Endothelial cell of umbilical vein (primary cell): Measurements from ENCODE around the gene ARRB1. TPM values are rescaled to one million over a fixed set of nuclear protein-coding genes. Genes with fewer than 3 reads are reported as not detected.

Source experiments
- BruUV-seq: library from RNA; stranded (reverse); fragments of 400-500 nt; replicated peaks from 2 replicates; lab custom pipeline; 2021; lab: Mats Ljungman, UMichigan
- CTCF ChIA-PET: fragments of 300-600, 350-600 bp; sonication (Branson Sonifier 250); formaldehyde crosslinking; loops from one replicate; lab custom pipeline; 2021; ENCODE audit warnings: antibody characterized with exemption, inconsistent platforms; lab: Charles Lee
- POLR2A ChIA-PET: fragments of 300-600, 350-600 bp; sonication (Branson Sonifier 250); formaldehyde crosslinking; loops from one replicate; lab custom pipeline; 2021; ENCODE audit warnings: antibody characterized with exemption, inconsistent platforms; lab: Charles Lee
- DNase-seq: peaks from one replicate; pipeline ENCODE4 v3.0.0-alpha.2; 2011; ENCODE audit warnings: low read depth, low spot score
- FAIRE-seq: peaks from 2 replicates; lab custom pipeline; 2011; peaks lifted over from hg19 to GRCh38; lab: Jason Lieb, UNC
- H2AFZ ChIP-seq: 2 replicates; pipeline ENCODE4 v1.6.0; 2012; ENCODE audit warnings: low read depth, low read length, control low read depth, inconsistent platforms
- H3K27ac ChIP-seq: 2 replicates; pipeline ENCODE4 v1.5.1; 2011; ENCODE audit warnings: low read depth, mild to moderate bottlenecking, control low read depth, low read length, moderate library complexity; ENCODE audit not compliant: insufficient read depth
- H3K27me3 ChIP-seq, 2 experiments: 2 replicates each; pipeline versions ENCODE4 v1.6.0 to v1.6.1; 2011; ENCODE audit warnings: low read length in 2 of 2, mixed read lengths in 1 of 2; ENCODE audit not compliant: control insufficient read depth in 2 of 2, insufficient read depth in 2 of 2
- H3K36me3 ChIP-seq, 2 experiments: 2 replicates in 1 of 2; 3 replicates in 1 of 2; pipeline ENCODE4 v1.5.1; 2011; ENCODE audit warnings: low read length in 2 of 2, mild to moderate bottlenecking in 1 of 2, moderate library complexity in 1 of 2; ENCODE audit not compliant: control insufficient read depth in 2 of 2, insufficient read depth in 2 of 2; ENCODE audit errors: extremely low read depth in 1 of 2
- H3K4me1 ChIP-seq: 3 replicates; pipeline ENCODE4 v1.5.1; 2011; ENCODE audit warnings: mild to moderate bottlenecking, low read length; ENCODE audit not compliant: control insufficient read depth, insufficient read depth; ENCODE audit errors: extremely low read depth
- H3K4me2 ChIP-seq: 2 replicates; pipeline ENCODE4 v1.6.1; 2011; ENCODE audit warnings: low read length, control low read depth, mixed read lengths; ENCODE audit not compliant: insufficient read depth
- H3K4me3 ChIP-seq, 3 experiments: fragments of 200-600 bp in 1 of 3; sonication (generic), shearing (Covaris generic) in 1 of 3; replicated peaks in 1 of 3; 2 replicates each; pipeline ENCODE4 v1.5.1; 2011 to 2016; ENCODE audit warnings: control low read depth in 3 of 3, low read length in 3 of 3, mild to moderate bottlenecking in 2 of 3, inconsistent platforms in 1 of 3, low read depth in 1 of 3, moderate library complexity in 1 of 3; ENCODE audit not compliant: insufficient read depth in 1 of 3
- H3K79me2 ChIP-seq: 2 replicates; pipeline ENCODE4 v1.6.0; 2012; ENCODE audit warnings: low read length, inconsistent platforms; ENCODE audit not compliant: control insufficient read depth, insufficient read depth
- H3K9ac ChIP-seq: replicated peaks from 2 replicates; pipeline ENCODE3; 2011; ENCODE audit warnings: low read length, control low read depth; ENCODE audit not compliant: insufficient read depth; ENCODE audit errors: extremely low read depth
- H3K9me1 ChIP-seq: replicated peaks from 3 replicates; pipeline ENCODE4 v1.6.0; 2011; ENCODE audit warnings: mild to moderate bottlenecking, low read length; ENCODE audit not compliant: control insufficient read depth, insufficient read depth; ENCODE audit errors: extremely low read depth
- H3K9me3 ChIP-seq: replicated peaks from 2 replicates; pipeline ENCODE4 v1.5.1; 2012; ENCODE audit warnings: low read length, inconsistent platforms; ENCODE audit not compliant: control insufficient read depth, insufficient read depth
- H4K20me1 ChIP-seq: replicated peaks from 2 replicates; pipeline ENCODE3; 2011; ENCODE audit warnings: mild to moderate bottlenecking, low read length; ENCODE audit not compliant: control insufficient read depth, insufficient read depth; ENCODE audit errors: extremely low read depth
- CTCF ChIP-seq, 2 donors: IDR thresholded peaks; 1 replicate in 1 of 2; 2 replicates in 1 of 2; pipeline ENCODE4 v1.5.1; 2011; ENCODE audit warnings: low read length in 2 of 2, mild to moderate bottlenecking in 2 of 2, moderate library complexity in 2 of 2, control low read depth in 1 of 2, inconsistent platforms in 1 of 2, low read depth in 1 of 2; ENCODE audit not compliant: insufficient read depth in 1 of 2; ENCODE audit errors: extremely low read depth in 1 of 2
- EZH2 ChIP-seq: IDR thresholded peaks from 2 replicates; pipeline ENCODE4 v1.6.1; 2012; ENCODE audit warnings: borderline replicate concordance, low read depth, mild to moderate bottlenecking, moderate library complexity, low read length, inconsistent platforms; ENCODE audit not compliant: severe bottlenecking
- FOS ChIP-seq: IDR thresholded peaks from 2 replicates; pipeline ENCODE4 v1.6.1; 2011; ENCODE audit warnings: mild to moderate bottlenecking, low read length, moderate library complexity, borderline replicate concordance; ENCODE audit not compliant: insufficient read depth
- GATA2 ChIP-seq: IDR thresholded peaks from 2 replicates; pipeline ENCODE4 v1.7.0; 2011; ENCODE audit warnings: low read depth, mild to moderate bottlenecking, moderate library complexity, mixed read lengths, low read length; ENCODE audit not compliant: insufficient read length, insufficient read depth
- JUN ChIP-seq: IDR thresholded peaks from 2 replicates; pipeline ENCODE4 v1.6.1; 2011; ENCODE audit warnings: borderline replicate concordance, low read depth; ENCODE audit not compliant: insufficient read length, insufficient read depth
- MAX ChIP-seq: IDR thresholded peaks from 2 replicates; pipeline ENCODE4 v1.6.1; 2011; ENCODE audit not compliant: insufficient read depth, insufficient read length
- MYC ChIP-seq: IDR thresholded peaks from one replicate; pipeline ENCODE4 v1.6.1; 2011; ENCODE audit warnings: mild to moderate bottlenecking, low read depth, low read length
- POLR2A ChIP-seq: IDR thresholded peaks from 2 replicates; pipeline ENCODE4 v1.6.1; 2012; ENCODE audit warnings: low read depth, mild to moderate bottlenecking, control low read depth, low read length
- POLR2AphosphoS5 ChIP-seq: IDR thresholded peaks from 2 replicates; pipeline ENCODE4 v1.6.1; 2012; ENCODE audit warnings: low read depth, mild to moderate bottlenecking, control low read depth, low read length, moderate library complexity; ENCODE audit not compliant: insufficient read depth
- dilution Hi-C: fragments of 300-500 bp; cut with MboI; formaldehyde crosslinking; loops from one replicate; pipeline ENCODE4 v1.15.0; 2019; ENCODE audit warnings: low sequenced_read_pairs; ENCODE audit not compliant: extremely low pct_ligation_motif_present
- intact Hi-C: fragments of 100-400 bp; cut with micrococcal nuclease; formaldehyde crosslinking; loops from one replicate; pipeline ENCODE4 v1.10.0; 2022
- polyA plus RNA-seq, 4 experiments: library from polyadenylated mRNA; depleted of rRNA in 3 of 4; stranded (reverse) in 3 of 4; unstranded in 1 of 4; fragments of >200 nt; gene quantifications; 2 replicates each; pipeline versions ENCODE4 v1.2.1 to v1.2.3, GENCODE V29; 2011 to 2012; ENCODE audit warnings: missing spikeins in 1 of 4
- total RNA-seq: library from RNA; stranded (reverse); gene quantifications from 2 replicates; pipeline ENCODE4 v1.2.3, GENCODE V29; 2021

The ARRB1 gene
- total and polyA plus RNA-seq, 2 donors (not counting 3 experiments of a cell fraction or from before 2014, with no cell fraction given), result 63.9 to 92.6 TPM

GRCh38 chr11:75315439-75315805, 36.0 kb downstream of the ARRB1 start:
- dilution Hi-C loops, result no loop called here

More at GRCh38 chr11:75315439-75315805, 36.0 kb downstream of the ARRB1 start:
- intact Hi-C loops, result no loop called here
- peaks cover 18% of the 10 kb centered on the region for H3K79me2 ChIP-seq
- no peak overlapping the region for H3K4me3 ChIP-seq
- no peaks in the 10 kb centered on the region for H4K20me1 ChIP-seq
- CTCF ChIA-PET, result interaction anchor here (1.5 to 2.7 kb wide), 2 partner anchors 11 to 35 kb away, joined by 5 to 20 read pairs; no protein-coding TSS in a partner anchor
- DNase-seq (peak; percentile 28), FAIRE-seq (no peak)
- H3K36me3 ChIP-seq, result peaks cover 0 to 6% of the 10 kb centered on the region in 2 experiments
- H3K9ac ChIP-seq, result no peak overlapping the region
- H3K9me1 ChIP-seq, result no peaks in the 10 kb centered on the region
- H3K4me1 ChIP-seq, result peaks cover 37% of the 10 kb centered on the region
- H3K9me3 ChIP-seq, result no peaks in the 10 kb centered on the region
- BruUV-seq, result no TSS peak
- no peak for TF ChIP-seq MAX
- TF ChIP-seq FOS, result no peak
- TF ChIP-seq CTCF (IDR thresholded peaks at IDR 0.05; ENCODE audit: extremely low read depth in 1 of 2, insufficient read depth in 1 of 2, low read depth in 1 of 2, low read length in 2 of 2), result no peak
- no peak for TF ChIP-seq MYC
- no peak for TF ChIP-seq POLR2AphosphoS5
- no peak for TF ChIP-seq EZH2
- no peak for TF ChIP-seq POLR2A
- TF ChIP-seq GATA2, result no peak
- no peak for TF ChIP-seq JUN
- POLR2A ChIA-PET, result interaction anchor here (0.7 kb wide), 1 partner anchor 25 kb away, joined by 4 read pairs; no protein-coding TSS in a partner anchor
- H3K27ac ChIP-seq, result no peak overlapping the region
- H2AFZ ChIP-seq, result no peak overlapping the region
- no peak overlapping the region for H3K4me2 ChIP-seq
- no peaks in the 10 kb centered on the region for H3K27me3 ChIP-seq
